HepG2 (cell line): ENCODE data around the gene SLC25A19. TPM values are rescaled to one million over a fixed set of nuclear protein-coding genes. Genes with fewer than 3 reads are reported as not detected.

ENCODE experiments used
- HNRNPL ChIP-seq: fragments of 200-400 bp; formaldehyde crosslinking; IDR thresholded peaks from 2 replicates; pipeline ENCODE4 v1.6.1; 2017; ENCODE audit warnings: mild to moderate bottlenecking, low read depth, low read length
- KLF13 ChIP-seq: sonication (generic); formaldehyde crosslinking; IDR thresholded peaks from 2 replicates; pipeline ENCODE4 v1.4.0; 2020; ENCODE audit warnings: mild to moderate bottlenecking, missing genetic modification reagents
- ZBTB25 ChIP-seq: IDR thresholded peaks from 2 replicates; pipeline ENCODE4 v1.6.1; 2018; ENCODE audit warnings: missing genetic modification reagents
- ZBTB40 ChIP-seq, 2 experiments: fragments of 450-650 bp in 1 of 2; sonication (generic) in 1 of 2; formaldehyde crosslinking in 1 of 2; IDR thresholded peaks; 2 replicates each; pipeline versions ENCODE4 v1.6.1 to v1.8.0; 2016 to 2022; ENCODE audit warnings: antibody characterized with exemption in 1 of 2, mild to moderate bottlenecking in 1 of 2, missing genetic modification reagents in 1 of 2
- ZIK1 ChIP-seq: sonication (generic); formaldehyde crosslinking; IDR thresholded peaks from 2 replicates; pipeline ENCODE4 v1.5.0; 2020; ENCODE audit warnings: mild to moderate bottlenecking, low read depth, missing genetic modification reagents, borderline replicate concordance
- ZNF292 ChIP-seq: sonication (generic); formaldehyde crosslinking; IDR thresholded peaks from 2 replicates; pipeline ENCODE4 v1.8.1; 2022; ENCODE audit warnings: mild to moderate bottlenecking, low read depth, missing genetic modification reagents, borderline replicate concordance
- ZNF367 ChIP-seq: sonication (generic); formaldehyde crosslinking; IDR thresholded peaks from 2 replicates; pipeline ENCODE4 v1.4.0; 2020; ENCODE audit warnings: missing genetic modification reagents, borderline replicate concordance
- ZNF580 ChIP-seq: IDR thresholded peaks from 2 replicates; pipeline ENCODE4 v1.6.1; 2016; ENCODE audit warnings: low read depth, borderline replicate concordance
- ZNF646 ChIP-seq: sonication (generic); formaldehyde crosslinking; IDR thresholded peaks from 2 replicates; pipeline ENCODE4 v1.9.0; 2021; ENCODE audit warnings: mild to moderate bottlenecking, missing genetic modification reagents
- polyA plus RNA-seq, 8 experiments: library from polyadenylated mRNA; depleted of rRNA in 3 of 8; stranded (reverse) in 7 of 8; unstranded in 1 of 8; fragments of >200 nt; fragmentation: Illumina TruSeq in 4 of 8; extraction: Trizol in 4 of 8; gene quantifications; 2 replicates each; pipeline versions ENCODE4 v1.2.1 to v1.2.3, GENCODE V29; 2011 to 2016; ENCODE audit warnings: low read depth in 4 of 8, missing spikeins in 1 of 8, mixed read lengths in 1 of 8; ENCODE audit not compliant: insufficient read depth in 1 of 8
- total RNA-seq, 5 experiments: library from RNA; depleted of rRNA; stranded (reverse); fragments of >200 nt; fragmentation: Illumina TruSeq; extraction: Trizol; gene quantifications; 2 replicates each; pipeline ENCODE4 v1.2.3, GENCODE V29; 2016; ENCODE audit warnings: low read depth in 1 of 5

The SLC25A19 gene
- total and polyA plus RNA-seq, 2 of the 13 experiments (the other 11 are each of a cell fraction or from before 2014, with no cell fraction given) = 24.4 to 41.4 TPM

DNA sequence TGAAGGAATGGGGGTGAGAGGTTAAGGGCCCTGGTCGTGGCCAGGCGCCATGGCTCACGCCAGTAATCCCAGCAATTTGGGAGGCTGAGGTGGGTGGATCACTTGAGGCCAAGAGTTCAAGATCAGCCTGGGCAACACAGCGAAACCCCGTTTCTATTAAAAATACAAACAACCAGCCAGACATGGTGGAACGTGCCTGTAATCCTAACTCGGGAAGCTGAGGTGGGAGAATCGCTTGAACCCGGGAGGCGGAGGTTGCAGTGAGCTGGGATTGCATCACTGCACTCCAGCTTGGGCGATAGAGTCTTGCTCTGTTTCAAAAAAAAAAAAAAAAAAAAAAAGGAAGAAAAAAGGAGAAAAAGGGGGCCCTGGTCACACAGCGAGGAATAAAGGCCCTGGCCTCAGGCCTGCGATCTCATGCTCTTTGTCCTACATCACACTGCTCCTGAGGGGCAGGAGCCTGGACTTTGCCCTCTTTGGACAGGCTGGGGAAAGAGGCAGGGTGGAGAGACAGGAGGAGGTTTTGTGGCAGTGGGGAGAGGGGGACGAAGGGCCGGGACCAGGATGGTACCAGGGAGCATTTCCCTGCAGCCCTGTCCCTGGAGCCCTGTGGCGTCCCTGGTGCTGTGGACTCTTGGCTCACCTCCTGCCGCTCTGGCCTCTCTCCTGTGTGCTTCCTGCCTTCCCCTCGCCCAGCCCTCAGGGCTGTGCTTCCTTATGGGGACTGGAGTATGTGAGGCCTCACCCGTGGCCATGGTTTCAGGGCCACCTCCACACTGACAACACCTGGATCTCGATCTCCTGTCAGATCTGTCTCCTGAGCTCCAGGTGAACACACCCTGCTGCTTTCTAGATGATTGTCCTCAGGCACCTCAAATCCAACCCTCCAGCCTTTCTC lies 19.7 kb upstream of the SLC25A19 start (continued):
- TF ChIP-seq ZNF580 (CRISPR knock-in tag) = peak; percentile 94
- TF ChIP-seq KLF13 = no peak
- no peak for TF ChIP-seq ZNF367 (CRISPR knock-in tag)
- no peak for TF ChIP-seq ZBTB40 (IDR thresholded peaks at IDR 0.05)
- no peak; the same call in none of the 2 replicates for TF ChIP-seq ZBTB40 (CRISPR knock-in tag; IDR thresholded peaks at IDR 0.05)
- peak; percentile 63; the same call in 1 of the 2 replicates for TF ChIP-seq ZBTB25
- TF ChIP-seq ZNF646 (CRISPR knock-in tag) = no peak
- TF ChIP-seq HNRNPL = peak; percentile 70
- peak; percentile 97; the same call in 1 of the 2 replicates for TF ChIP-seq ZNF292
- peak; percentile 89 for TF ChIP-seq ZIK1 (CRISPR knock-in tag)
